Measurements from ENCODE around the gene SLC10A7. TPM values are rescaled to one million over a fixed set of nuclear protein-coding genes. Genes with fewer than 3 reads are reported as not detected.

Gene SLC10A7
- total RNA-seq, 2 experiments from 2014 or later, result 10.7 to 11.0 TPM

DNA sequence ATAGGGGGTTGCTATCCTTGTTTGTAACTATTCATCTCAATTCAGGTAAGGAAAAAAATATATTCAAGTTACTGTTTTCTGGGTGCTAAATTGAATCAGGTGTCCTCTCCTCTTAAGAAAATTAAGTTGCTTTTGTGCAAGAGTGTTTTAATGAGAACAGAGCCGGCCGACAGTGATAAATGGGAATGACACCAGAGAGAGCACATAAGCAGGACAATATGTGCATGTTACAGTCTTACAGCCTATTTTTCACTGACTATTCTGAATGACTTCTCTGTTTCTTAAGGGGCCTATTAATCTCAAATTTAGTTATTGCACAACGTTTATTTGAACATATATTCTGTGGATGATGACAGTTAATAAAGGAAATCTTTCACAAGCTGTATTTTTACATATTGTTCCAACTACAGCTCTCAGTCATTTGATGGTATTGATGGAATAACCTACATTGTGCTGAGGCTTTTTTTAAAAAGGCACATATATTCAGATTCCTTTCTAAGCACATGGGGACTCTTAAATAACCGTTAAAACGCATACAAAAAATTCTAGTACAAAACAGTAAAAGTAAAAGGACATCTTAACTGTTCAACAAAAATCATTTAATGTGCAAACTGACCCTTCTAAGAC lies 68.4 kb downstream of the SLC10A7 start:
- DNase-seq (no peak), ATAC-seq (no peak)
- Mint-ChIP-seq H3K9me3 (peaks cover 8% of the 10 kb centered on the region), H3K27ac (no peak overlapping the region), H3K4me3 (no peak overlapping the region), H3K27me3 (no peaks in the 10 kb centered on the region), H3K4me1 (ENCODE audit: low read depth) (peaks cover 43% of the 10 kb centered on the region), H3K36me3 (ENCODE audit: low read depth) (peaks cover 19% of the 10 kb centered on the region)
- POLR2A ChIA-PET, result no interaction called here
- CTCF ChIA-PET, result no interaction called here
- TF ChIP-seq, protein P1, sequence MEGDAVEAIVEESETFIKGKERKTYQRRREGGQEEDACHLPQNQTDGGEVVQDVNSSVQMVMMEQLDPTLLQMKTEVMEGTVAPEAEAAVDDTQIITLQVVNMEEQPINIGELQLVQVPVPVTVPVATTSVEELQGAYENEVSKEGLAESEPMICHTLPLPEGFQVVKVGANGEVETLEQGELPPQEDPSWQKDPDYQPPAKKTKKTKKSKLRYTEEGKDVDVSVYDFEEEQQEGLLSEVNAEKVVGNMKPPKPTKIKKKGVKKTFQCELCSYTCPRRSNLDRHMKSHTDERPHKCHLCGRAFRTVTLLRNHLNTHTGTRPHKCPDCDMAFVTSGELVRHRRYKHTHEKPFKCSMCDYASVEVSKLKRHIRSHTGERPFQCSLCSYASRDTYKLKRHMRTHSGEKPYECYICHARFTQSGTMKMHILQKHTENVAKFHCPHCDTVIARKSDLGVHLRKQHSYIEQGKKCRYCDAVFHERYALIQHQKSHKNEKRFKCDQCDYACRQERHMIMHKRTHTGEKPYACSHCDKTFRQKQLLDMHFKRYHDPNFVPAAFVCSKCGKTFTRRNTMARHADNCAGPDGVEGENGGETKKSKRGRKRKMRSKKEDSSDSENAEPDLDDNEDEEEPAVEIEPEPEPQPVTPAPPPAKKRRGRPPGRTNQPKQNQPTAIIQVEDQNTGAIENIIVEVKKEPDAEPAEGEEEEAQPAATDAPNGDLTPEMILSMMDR (IDR thresholded peaks at IDR 0.05), result no peak
- intact Hi-C loops (cut with micrococcal nuclease), result no loop called here

- Mint-ChIP-seq H3K27ac (peak overlapping the region; percentile 85), H3K9me3 (peaks cover 3% of the 10 kb centered on the region), H3K36me3 (ENCODE audit: low read depth) (peaks cover 19% of the 10 kb centered on the region), H3K27me3 (no peaks in the 10 kb centered on the region), H3K4me3 (peak overlapping the region; percentile 53), H3K4me1 (ENCODE audit: low read depth) (peaks cover 32% of the 10 kb centered on the region)
- peak; percentile 88 for ATAC-seq
- DNase-seq, result peak; percentile 17
- ChIA-PET POLR2A (no interaction called here), CTCF (no interaction called here)
- TF ChIP-seq, protein P1 (IDR thresholded peaks at IDR 0.05), result no peak
- intact Hi-C loops (cut with micrococcal nuclease), result no loop called here
Observed at GRCh38 chr4:146450524-146450923, 71.2 kb downstream of the SLC10A7 start.

DNA sequence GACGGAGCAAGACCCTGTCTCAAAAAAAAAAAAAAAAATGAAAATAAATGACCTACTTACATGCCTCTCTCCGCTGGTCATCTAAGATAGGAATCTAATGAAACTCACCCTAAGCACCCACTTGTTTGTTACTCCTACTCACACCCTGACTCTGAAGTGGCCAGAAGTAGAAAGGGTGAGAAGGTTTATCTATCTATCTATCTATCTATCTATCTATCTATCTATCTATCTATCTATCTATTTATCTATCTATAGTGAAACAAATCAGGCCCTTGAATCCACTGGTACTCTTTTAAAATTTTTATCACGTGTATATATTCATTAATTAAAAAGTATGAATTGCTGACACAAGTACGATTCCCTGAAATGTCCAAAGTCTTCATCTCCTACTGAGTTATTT lies 75.2 kb downstream of the SLC10A7 start:
- intact Hi-C loops (cut with micrococcal nuclease), result no loop called here
- ATAC-seq (no peak), DNase-seq (no peak)
- Mint-ChIP-seq H3K4me1 (ENCODE audit: low read depth) (peaks cover 27% of the 10 kb centered on the region), H3K9me3 (peaks cover 3% of the 10 kb centered on the region), H3K36me3 (ENCODE audit: low read depth) (peaks cover 22% of the 10 kb centered on the region), H3K27ac (no peak overlapping the region), H3K4me3 (no peak overlapping the region), H3K27me3 (no peaks in the 10 kb centered on the region)
- ChIA-PET CTCF (no interaction called here), POLR2A (no interaction called here)
- TF ChIP-seq, protein P1 (IDR thresholded peaks at IDR 0.05), result no peak

DNA sequence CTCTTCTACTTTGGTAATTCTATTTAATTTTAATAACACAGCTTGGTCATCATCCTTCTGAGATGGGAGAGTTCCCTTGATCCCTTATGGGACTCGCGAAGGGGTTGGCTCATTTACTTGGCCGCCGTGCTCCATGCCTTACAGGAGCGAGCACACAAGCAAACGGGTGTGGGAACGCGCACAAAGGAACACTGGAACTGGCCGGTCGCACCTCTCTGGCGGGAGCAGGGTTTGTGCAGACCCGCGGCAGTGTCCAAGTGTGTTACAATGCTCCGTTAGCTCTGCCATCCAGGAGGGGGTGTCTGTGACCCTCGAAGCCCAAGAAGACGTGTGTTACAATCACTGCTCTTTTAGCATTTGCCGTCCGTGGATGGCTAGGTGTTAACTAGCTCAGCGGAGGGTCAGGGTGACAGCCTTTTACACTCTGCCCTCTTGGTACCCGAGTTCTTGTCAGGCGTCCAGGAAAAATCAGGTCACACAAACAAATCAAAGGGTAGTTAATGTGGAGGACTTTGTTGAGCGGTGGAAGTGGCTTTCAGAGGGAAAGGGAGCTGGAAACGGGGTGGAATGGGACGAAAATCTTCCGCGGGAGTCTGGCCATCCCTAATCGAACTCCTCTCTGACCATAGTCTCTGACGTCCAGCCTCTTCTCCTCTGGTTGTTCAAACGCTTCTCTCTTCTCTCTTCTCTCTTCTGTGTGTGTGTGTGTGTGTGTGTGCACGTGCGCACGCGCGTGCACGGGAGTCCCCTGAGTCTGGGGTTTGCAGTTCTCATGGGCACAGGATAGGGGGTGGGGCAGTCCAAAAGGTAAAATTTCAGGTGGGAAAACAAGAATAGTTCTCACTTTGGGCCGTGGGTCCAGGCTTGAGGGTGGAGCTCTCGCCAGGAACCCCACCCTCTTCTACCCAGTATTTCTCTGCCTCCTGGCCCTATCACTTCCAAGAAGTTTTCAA lies 76.3 kb downstream of the SLC10A7 start:
- intact Hi-C loops (cut with micrococcal nuclease), result no loop called here
- no peaks in the 10 kb centered on the region for H3K9me3 Mint-ChIP-seq
- ATAC-seq (no peak), DNase-seq (no peak)
- no peak overlapping the region for H3K4me3 Mint-ChIP-seq
- H3K36me3 Mint-ChIP-seq (ENCODE audit: low read depth), result peaks cover 12% of the 10 kb centered on the region
- peaks cover 16% of the 10 kb centered on the region for H3K4me1 Mint-ChIP-seq (ENCODE audit: low read depth)
- H3K27me3 Mint-ChIP-seq, result no peaks in the 10 kb centered on the region
- CTCF ChIA-PET, result no interaction called here
- POLR2A ChIA-PET, result no interaction called here
- no peak overlapping the region for H3K27ac Mint-ChIP-seq
- TF ChIP-seq, protein P1 (IDR thresholded peaks at IDR 0.05), result no peak

GRCh38 chr4:146443525-146443924 lies 78.2 kb downstream of the SLC10A7 start:
- POLR2A ChIA-PET, result interaction anchor here (1.0 kb wide), 1 partner anchor 23 kb away, joined by 3 read pairs; no protein-coding TSS in a partner anchor
- no peaks in the 10 kb centered on the region for H3K9me3 Mint-ChIP-seq
- no peak overlapping the region for H3K4me3 Mint-ChIP-seq
- H3K27me3 Mint-ChIP-seq, result no peaks in the 10 kb centered on the region
- intact Hi-C loops (cut with micrococcal nuclease), result no loop called here
- TF ChIP-seq, protein P1 (IDR thresholded peaks at IDR 0.05), result no peak
- no peak for ATAC-seq
- no peaks in the 10 kb centered on the region for H3K4me1 Mint-ChIP-seq (ENCODE audit: low read depth)
- H3K36me3 Mint-ChIP-seq (ENCODE audit: low read depth), result peaks cover 13% of the 10 kb centered on the region
- DNase-seq, result no peak
- CTCF ChIA-PET, result no interaction called here
- H3K27ac Mint-ChIP-seq, result no peak overlapping the region

Data from activated CD8-positive, alpha-beta T cell treated with anti-CD3 and anti-CD28 coated beads for 36 hours (primary cell).